Trophoblast cell (in vitro differentiated cells and primary cell): ENCODE results near the gene CD200R1.

Experiments
- DNase-seq, 2 donors: peaks; one replicate each; pipeline ENCODE4 v3.0.0-alpha.2; 2016
- H2AFZ ChIP-seq: 2 replicates; pipeline ENCODE4 v1.6.1; 2013; ENCODE audit warnings: low read length, moderate library complexity, mild to moderate bottlenecking; ENCODE audit not compliant: insufficient read depth, poor library complexity
- H2AK5ac ChIP-seq: 2 replicates; pipeline ENCODE4 v1.6.1; 2013; ENCODE audit warnings: mild to moderate bottlenecking, low read length
- H2BK120ac ChIP-seq: 2 replicates; pipeline ENCODE4 v1.6.1; 2013; ENCODE audit warnings: low read length, mild to moderate bottlenecking, moderate library complexity; ENCODE audit not compliant: insufficient read depth, poor library complexity
- H2BK12ac ChIP-seq: 2 replicates; pipeline ENCODE4 v1.6.1; 2013; ENCODE audit warnings: mild to moderate bottlenecking, low read length, moderate library complexity
- H2BK5ac ChIP-seq: 2 replicates; pipeline ENCODE4 v1.6.1; 2013; ENCODE audit warnings: low read length, low read depth, moderate library complexity, mild to moderate bottlenecking; ENCODE audit not compliant: poor library complexity
- H3K14ac ChIP-seq: 2 replicates; pipeline ENCODE4 v1.6.1; 2013; ENCODE audit warnings: mild to moderate bottlenecking, low read length
- H3K18ac ChIP-seq: 2 replicates; pipeline ENCODE4 v1.6.1; 2013; ENCODE audit warnings: mild to moderate bottlenecking, low read length
- H3K23ac ChIP-seq: 2 replicates; pipeline ENCODE4 v1.6.1; 2013; ENCODE audit warnings: low read length
- H3K27ac ChIP-seq: 2 replicates; pipeline ENCODE4 v1.5.1; 2013; ENCODE audit warnings: low read depth, mild to moderate bottlenecking, inconsistent platforms, low read length, moderate library complexity
- H3K27me3 ChIP-seq: 2 replicates; pipeline ENCODE4 v1.6.1; 2013; ENCODE audit warnings: inconsistent platforms, mild to moderate bottlenecking, low read length, moderate library complexity; ENCODE audit not compliant: insufficient read depth
- H3K36me3 ChIP-seq, 2 experiments: 1 replicate in 1 of 2; 2 replicates in 1 of 2; pipeline ENCODE4 v1.6.1; 2013; ENCODE audit warnings: low read length in 2 of 2, mild to moderate bottlenecking in 2 of 2, moderate library complexity in 1 of 2; ENCODE audit not compliant: insufficient read depth in 2 of 2, control insufficient read depth in 1 of 2
- H3K4ac ChIP-seq: 2 replicates; pipeline ENCODE4 v1.6.1; 2013; ENCODE audit warnings: low read depth, mild to moderate bottlenecking, low read length, moderate library complexity
- H3K4me1 ChIP-seq, 2 experiments: 1 replicate in 1 of 2; 2 replicates in 1 of 2; pipeline ENCODE4 v1.6.1; 2013; ENCODE audit warnings: low read length in 2 of 2, mild to moderate bottlenecking in 2 of 2, moderate library complexity in 1 of 2; ENCODE audit not compliant: insufficient read depth in 2 of 2, control insufficient read depth in 1 of 2
- H3K4me2 ChIP-seq: 2 replicates; pipeline ENCODE4 v1.6.1; 2013; ENCODE audit warnings: inconsistent platforms, mild to moderate bottlenecking, low read length, moderate library complexity
- H3K4me3 ChIP-seq: 2 replicates; pipeline ENCODE4 v1.5.1; 2013; ENCODE audit warnings: mild to moderate bottlenecking, low read depth, low read length, inconsistent platforms
- H3K79me1 ChIP-seq: one replicate; pipeline ENCODE4 v1.6.1; 2013; ENCODE audit warnings: low read length
- H3K79me2 ChIP-seq: 2 replicates; pipeline ENCODE4 v1.6.1; 2013; ENCODE audit warnings: low read length, mild to moderate bottlenecking; ENCODE audit not compliant: control insufficient read depth, insufficient read depth, poor library complexity
- H3K9ac ChIP-seq: 2 replicates; pipeline ENCODE4 v1.6.1; 2013; ENCODE audit warnings: mild to moderate bottlenecking, low read length
- H3K9me3 ChIP-seq: 2 replicates; pipeline ENCODE4 v1.6.1; 2013; ENCODE audit warnings: low read depth, mild to moderate bottlenecking, control low read depth, inconsistent platforms, low read length; ENCODE audit not compliant: insufficient read depth
- H4K12ac ChIP-seq: 2 replicates; pipeline ENCODE4 v1.6.1; 2013; ENCODE audit warnings: low read depth, mild to moderate bottlenecking, low read length, moderate library complexity
- H4K8ac ChIP-seq: 2 replicates; pipeline ENCODE4 v1.6.1; 2013; ENCODE audit warnings: low read depth, mild to moderate bottlenecking, low read length, moderate library complexity
- H4K91ac ChIP-seq: one replicate; pipeline ENCODE4 v1.6.1; 2013; ENCODE audit warnings: low read depth, mild to moderate bottlenecking, low read length, moderate library complexity
- WGBS: extraction: QIAGEN DNeasy Blood & Tissue Kit; methylation state at CpG from one replicate; pipeline ENCODE4 v1.1.7; 2013; ENCODE audit warnings: missing lambda C conversion rate; ENCODE audit not compliant: insufficient read length, insufficient coverage; ENCODE audit errors: extremely low coverage; 5-methylcytosine and 5-hydroxymethylcytosine counted together

CD200R1 gene

DNA sequence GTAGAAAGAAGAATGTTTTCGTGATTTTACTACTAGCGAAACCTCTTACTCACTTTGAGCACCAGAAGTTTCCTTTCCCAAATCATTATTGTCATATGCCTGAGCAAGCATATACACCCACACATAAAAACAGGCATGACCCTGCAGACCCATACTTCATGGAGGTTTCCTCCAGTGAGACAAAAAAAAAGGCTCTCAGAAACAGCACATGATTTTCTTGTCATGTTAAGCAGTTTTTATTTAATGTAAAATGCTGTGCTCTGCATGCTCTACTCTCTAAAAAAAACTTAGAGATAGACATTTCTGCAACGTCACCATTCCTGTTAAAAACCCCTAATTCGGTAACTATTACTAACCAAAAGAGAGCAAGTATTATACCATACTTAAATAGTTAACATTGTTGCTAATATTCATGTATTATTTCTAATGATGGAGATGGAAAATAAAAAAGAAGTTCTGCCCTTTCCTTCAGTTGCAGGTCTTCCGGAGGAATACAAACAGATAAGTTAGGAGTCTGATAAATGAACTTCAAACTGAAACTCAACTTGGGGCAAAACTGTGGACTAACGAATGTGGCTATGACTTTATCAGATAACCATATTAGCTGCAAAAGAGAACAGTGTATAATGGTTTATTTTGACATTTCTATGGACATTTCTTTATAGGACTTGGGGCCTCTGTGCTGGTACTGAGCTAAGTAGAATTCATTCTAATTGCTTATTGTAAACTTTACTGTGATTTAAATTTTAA is 15.9 kb downstream of the CD200R1 start:
- no peak overlapping the region for H3K14ac ChIP-seq
- H3K27ac ChIP-seq = no peak overlapping the region
- no peak overlapping the region for H3K4ac ChIP-seq
- H4K12ac ChIP-seq = no peak overlapping the region
- no peak overlapping the region for H2BK5ac ChIP-seq
- H3K23ac ChIP-seq = no peak overlapping the region
- no peak overlapping the region for H4K91ac ChIP-seq
- no peaks in the 10 kb centered on the region for H3K4me1 ChIP-seq
- no peak overlapping the region for H3K18ac ChIP-seq
- H3K36me3 ChIP-seq = peaks cover 0 to 3% of the 10 kb centered on the region in 2 experiments
- H2BK120ac ChIP-seq = no peak overlapping the region
- no peak overlapping the region for H3K9ac ChIP-seq
- no peaks in the 10 kb centered on the region for H3K27me3 ChIP-seq
- DNase-seq = no peak
- H3K4me3 ChIP-seq = no peak overlapping the region
- H3K9me3 ChIP-seq = peaks cover 4% of the 10 kb centered on the region
- H3K4me2 ChIP-seq = no peak overlapping the region
- no peaks in the 10 kb centered on the region for H3K79me1 ChIP-seq
- no CpG with 5 or more reads among the region's 6 CpGs for WGBS
- H2AFZ ChIP-seq = no peak overlapping the region
- no peak overlapping the region for H2AK5ac ChIP-seq
- H2BK12ac ChIP-seq = no peak overlapping the region
- H3K79me2 ChIP-seq = no peaks in the 10 kb centered on the region
- no peak overlapping the region for H4K8ac ChIP-seq

GRCh38 chr3:112956351-112956750 is 18.6 kb downstream of the CD200R1 start:
- H4K8ac ChIP-seq = no peak overlapping the region
- no peak overlapping the region for H3K9ac ChIP-seq
- no peaks in the 10 kb centered on the region for H3K27me3 ChIP-seq
- no peaks in the 10 kb centered on the region for H3K79me1 ChIP-seq
- no peak overlapping the region for H2BK120ac ChIP-seq
- no peaks in the 10 kb centered on the region for H3K9me3 ChIP-seq
- no peak overlapping the region for H2AFZ ChIP-seq
- H2BK12ac ChIP-seq = no peak overlapping the region
- no peaks in the 10 kb centered on the region for H3K79me2 ChIP-seq
- H2BK5ac ChIP-seq = no peak overlapping the region
- H3K18ac ChIP-seq = no peak overlapping the region
- no peak overlapping the region for H3K4me2 ChIP-seq
- no peak overlapping the region for H3K27ac ChIP-seq
- no peak for DNase-seq
- H2AK5ac ChIP-seq = no peak overlapping the region
- no peak overlapping the region for H4K12ac ChIP-seq
- H3K36me3 ChIP-seq = no peaks in the 10 kb centered on the region
- H3K23ac ChIP-seq = no peak overlapping the region
- H3K14ac ChIP-seq = no peak overlapping the region
- no peak overlapping the region for H3K4me3 ChIP-seq
- no peak overlapping the region for H3K4ac ChIP-seq
- no peaks in the 10 kb centered on the region for H3K4me1 ChIP-seq
- no peak overlapping the region for H4K91ac ChIP-seq

GRCh38 chr3:112948346-112948838 is 26.5 kb downstream of the CD200R1 start:
- Histone ChIP-seq H3K14ac (no peak overlapping the region), H3K36me3 (no peaks in the 10 kb centered on the region), H3K27me3 (no peaks in the 10 kb centered on the region), H3K27ac (no peak overlapping the region), H4K8ac (no peak overlapping the region), H3K79me2 (no peaks in the 10 kb centered on the region), H2AFZ (no peak overlapping the region), H2BK12ac (no peak overlapping the region), H3K18ac (no peak overlapping the region), H4K12ac (no peak overlapping the region), H3K4me2 (no peak overlapping the region), H3K4ac (no peak overlapping the region), H3K9ac (no peak overlapping the region), H3K79me1 (no peaks in the 10 kb centered on the region), H2AK5ac (no peak overlapping the region), H2BK120ac (no peak overlapping the region), H3K23ac (no peak overlapping the region), H4K91ac (no peak overlapping the region), H3K4me1 (no peaks in the 10 kb centered on the region), H3K9me3 (no peaks in the 10 kb centered on the region), H3K4me3 (no peak overlapping the region), H2BK5ac (no peak overlapping the region)
- no CpG with 5 or more reads among the region's 9 CpGs for WGBS
- no peak for DNase-seq

- no CpG with 5 or more reads among the region's 3 CpGs for WGBS
- H3K4ac ChIP-seq = no peak overlapping the region
- H3K79me1 ChIP-seq = no peaks in the 10 kb centered on the region
- no peak overlapping the region for H2BK12ac ChIP-seq
- H2AK5ac ChIP-seq = no peak overlapping the region
- H3K4me1 ChIP-seq = no peaks in the 10 kb centered on the region
- H3K4me2 ChIP-seq = no peak overlapping the region
- H3K9ac ChIP-seq = no peak overlapping the region
- H3K79me2 ChIP-seq = no peaks in the 10 kb centered on the region
- H3K27me3 ChIP-seq = no peaks in the 10 kb centered on the region
- H4K91ac ChIP-seq = no peak overlapping the region
- peak overlapping the region; percentile 6 for H3K4me3 ChIP-seq
- H2BK120ac ChIP-seq = no peak overlapping the region
- H3K23ac ChIP-seq = no peak overlapping the region
- no peak overlapping the region for H3K14ac ChIP-seq
- H3K27ac ChIP-seq = no peak overlapping the region
- no peak overlapping the region for H2BK5ac ChIP-seq
- H4K8ac ChIP-seq = no peak overlapping the region
- H2AFZ ChIP-seq = no peak overlapping the region
- H4K12ac ChIP-seq = no peak overlapping the region
- no peak overlapping the region for H3K18ac ChIP-seq
- H3K9me3 ChIP-seq = no peaks in the 10 kb centered on the region
- H3K36me3 ChIP-seq = no peaks in the 10 kb centered on the region
- DNase-seq = no peak
Observed at GRCh38 chr3:112931736-112932521, 43.0 kb downstream of the CD200R1 start.
